Astrocyte (in vitro differentiated cells and primary cell): ENCODE measurements around the gene CHST11. TPM values are rescaled to one million over a fixed set of nuclear protein-coding genes. Genes with fewer than 3 reads are reported as not detected.

ENCODE experiments used
- DNase-seq: peaks from one replicate; pipeline ENCODE4 v3.0.0-alpha.2; 2010; ENCODE audit warnings: low read depth
- FAIRE-seq: peaks from 2 replicates; lab custom pipeline; 2011; peaks lifted over from hg19 to GRCh38; lab: Jason Lieb, UNC
- H2AFZ ChIP-seq: 2 replicates; pipeline ENCODE4 v1.6.0; 2012; ENCODE audit warnings: low read depth, low read length, inconsistent platforms
- H3K27ac ChIP-seq: 2 replicates; pipeline ENCODE4 v1.5.1; 2011; ENCODE audit warnings: low read depth, low read length, inconsistent platforms
- H3K27me3 ChIP-seq: 2 replicates; pipeline ENCODE4 v1.6.0; 2011; ENCODE audit warnings: low read length, inconsistent platforms; ENCODE audit not compliant: insufficient read depth
- H3K36me3 ChIP-seq: 2 replicates; pipeline ENCODE4 v1.5.1; 2011; ENCODE audit warnings: low read length, inconsistent platforms; ENCODE audit not compliant: insufficient read depth
- H3K4me1 ChIP-seq: 2 replicates; pipeline ENCODE4 v1.5.1; 2011; ENCODE audit warnings: low read length, inconsistent platforms; ENCODE audit not compliant: insufficient read depth
- H3K4me2 ChIP-seq: 2 replicates; pipeline ENCODE4 v1.6.0; 2012; ENCODE audit warnings: low read length, inconsistent platforms
- H3K4me3 ChIP-seq: 2 replicates; pipeline ENCODE4 v1.5.1; 2011; ENCODE audit warnings: low read depth, mild to moderate bottlenecking, low read length, inconsistent platforms; ENCODE audit not compliant: insufficient read depth
- H3K79me2 ChIP-seq: 2 replicates; pipeline ENCODE4 v1.6.0; 2012; ENCODE audit warnings: mild to moderate bottlenecking, low read length, inconsistent platforms; ENCODE audit not compliant: insufficient read depth
- H3K9ac ChIP-seq: 2 replicates; pipeline ENCODE4 v1.6.0; 2012; ENCODE audit warnings: mild to moderate bottlenecking, low read length, inconsistent platforms
- H3K9me3 ChIP-seq: 2 replicates; pipeline ENCODE4 v1.5.1; 2012; ENCODE audit warnings: low read depth, mild to moderate bottlenecking, low read length, inconsistent platforms; ENCODE audit not compliant: insufficient read depth
- H4K20me1 ChIP-seq: 2 replicates; pipeline ENCODE4 v1.6.0; 2012; ENCODE audit warnings: low read length, inconsistent platforms; ENCODE audit not compliant: insufficient read depth
- H3K27ac Mint-ChIP-seq: one replicate; pipeline ENCODE4 v1.8.0; 2021; ENCODE audit warnings: mild to moderate bottlenecking, mixed read lengths; ENCODE audit not compliant: unreplicated experiment
- H3K27me3 Mint-ChIP-seq: one replicate; pipeline ENCODE4 v1.8.0; 2021; ENCODE audit warnings: low read depth, mixed read lengths; ENCODE audit not compliant: unreplicated experiment
- H3K36me3 Mint-ChIP-seq: one replicate; pipeline ENCODE4 v1.8.0; 2021; ENCODE audit warnings: low read depth, mixed read lengths; ENCODE audit not compliant: unreplicated experiment
- H3K4me1 Mint-ChIP-seq: one replicate; pipeline ENCODE4 v1.8.0; 2021; ENCODE audit warnings: low read depth, mixed read lengths; ENCODE audit not compliant: unreplicated experiment
- H3K4me3 Mint-ChIP-seq: one replicate; pipeline ENCODE4 v1.8.0; 2021; ENCODE audit warnings: mild to moderate bottlenecking, moderate library complexity, mixed read lengths; ENCODE audit not compliant: unreplicated experiment
- H3K9me3 Mint-ChIP-seq: one replicate; pipeline ENCODE4 v1.8.0; 2021; ENCODE audit warnings: mild to moderate bottlenecking, mixed read lengths; ENCODE audit not compliant: unreplicated experiment
- CTCF ChIP-seq: IDR thresholded peaks from 2 replicates; pipeline ENCODE4 v1.5.1; 2011; ENCODE audit warnings: low read depth, mild to moderate bottlenecking, inconsistent platforms, low read length, moderate library complexity; ENCODE audit not compliant: insufficient read depth
- EZH2 ChIP-seq: IDR thresholded peaks from 2 replicates; pipeline ENCODE4 v1.6.1; 2012; ENCODE audit warnings: mild to moderate bottlenecking, low read length, inconsistent platforms; ENCODE audit not compliant: insufficient read depth
- total RNA-seq: library from RNA; stranded (reverse); gene quantifications from 2 replicates; pipeline ENCODE4 v1.2.1, GENCODE V29; 2021

The CHST11 gene
- total RNA-seq, 1 donor from 2014 or later = 30.2 TPM

- Mint-ChIP-seq H3K27ac (no peak overlapping the region), H3K27me3 (no peaks in the 10 kb centered on the region), H3K4me3 (no peak overlapping the region), H3K9me3 (no peaks in the 10 kb centered on the region), H3K4me1 (peaks cover 5% of the 10 kb centered on the region), H3K36me3 (peaks cover 5% of the 10 kb centered on the region)
- Histone ChIP-seq H3K36me3 (no peaks in the 10 kb centered on the region), H3K4me2 (no peak overlapping the region), H4K20me1 (peaks cover 61% of the 10 kb centered on the region), H3K27ac (no peak overlapping the region), H3K79me2 (peaks cover 11% of the 10 kb centered on the region), H3K9ac (no peak overlapping the region), H3K27me3 (no peaks in the 10 kb centered on the region), H3K9me3 (peaks cover under 1% of the 10 kb centered on the region), H3K4me3 (no peak overlapping the region), H3K4me1 (peaks cover 5% of the 10 kb centered on the region), H2AFZ (no peak overlapping the region)
- FAIRE-seq = no peak
- TF ChIP-seq EZH2 = no peak
- TF ChIP-seq CTCF = no peak
- no peak for DNase-seq
Observed at GRCh38 chr12:104635607-104636343, 179.0 kb downstream of the CHST11 start.

- Histone ChIP-seq H3K4me2 (no peak overlapping the region), H3K79me2 (peaks cover 11% of the 10 kb centered on the region)
Observed at GRCh38 chr12:104636496-104636895, 179.7 kb downstream of the CHST11 start.

More at GRCh38 chr12:104636496-104636895, 179.7 kb downstream of the CHST11 start:
- DNase-seq (no peak), FAIRE-seq (no peak)
- H3K36me3 ChIP-seq = no peaks in the 10 kb centered on the region
- H3K4me1 ChIP-seq = peaks cover 5% of the 10 kb centered on the region
- H3K9me3 ChIP-seq = peaks cover 7% of the 10 kb centered on the region
- no peaks in the 10 kb centered on the region for H3K27me3 ChIP-seq
- H3K27ac ChIP-seq = no peak overlapping the region
- H3K9ac ChIP-seq = no peak overlapping the region
- Mint-ChIP-seq H3K27me3 (no peaks in the 10 kb centered on the region), H3K4me1 (peaks cover 5% of the 10 kb centered on the region), H3K4me3 (no peak overlapping the region), H3K27ac (no peak overlapping the region), H3K36me3 (peaks cover 4% of the 10 kb centered on the region), H3K9me3 (no peaks in the 10 kb centered on the region)
- no peak overlapping the region for H2AFZ ChIP-seq
- no peak overlapping the region for H3K4me3 ChIP-seq
- peaks cover 64% of the 10 kb centered on the region for H4K20me1 ChIP-seq
- TF ChIP-seq EZH2 (no peak), CTCF (no peak)
